Testis (tissue), 3 donors: ENCODE data around the gene DNAL1. TPM values are rescaled to one million over a fixed set of nuclear protein-coding genes. Genes with fewer than 3 reads are reported as not detected.

Experiments used
- DNase-seq: peaks from one replicate; pipeline ENCODE4 v3.0.0-alpha.2; 2019
- H3K27ac ChIP-seq, 2 donors: fragments of 200-600 bp; sonication (generic); one replicate each; pipeline ENCODE4 v1.5.1; 2019
- H3K27me3 ChIP-seq: fragments of 200-600 bp; sonication (generic); one replicate; pipeline ENCODE4 v1.5.1; 2019
- H3K36me3 ChIP-seq: fragments of 200-600 bp; sonication (generic); one replicate; pipeline ENCODE4 v1.5.1; 2017; ENCODE audit warnings: low read depth; ENCODE audit errors: missing control alignments
- H3K4me1 ChIP-seq: fragments of 200-600 bp; sonication (generic); one replicate; pipeline ENCODE4 v1.5.1; 2019
- H3K4me3 ChIP-seq, 2 donors: fragments of 200-600 bp; sonication (generic); one replicate each; pipeline ENCODE4 v1.5.1; 2017 to 2019
- H3K9me3 ChIP-seq: fragments of 200-600 bp; sonication (generic); one replicate; pipeline ENCODE4 v1.5.1; 2017
- CTCF ChIP-seq, 3 experiments: fragments of 450-650 bp in 2 of 3; fragments of 200-600 bp in 1 of 3; sonication (generic) in 1 of 3; IDR thresholded peaks; one replicate each; pipeline ENCODE4 v1.5.1; 2016 to 2019; ENCODE audit warnings: antibody characterized with exemption in 3 of 3, mild to moderate bottlenecking in 2 of 3, moderate library complexity in 1 of 3
- POLR2A ChIP-seq: fragments of 450-650 bp; IDR thresholded peaks from one replicate; pipeline ENCODE4 v1.6.1; 2017; ENCODE audit warnings: antibody characterized with exemption, mild to moderate bottlenecking, moderate library complexity
- WGBS, 2 donors: methylation state at CpG; one replicate each; pipeline ENCODE4 v1.1.5; 2018; 5-methylcytosine and 5-hydroxymethylcytosine counted together
- intact Hi-C: fragments of 100-400 bp; cut with DNase I; formaldehyde crosslinking; loops from one replicate; pipeline ENCODE4 v1.15.1; 2023; ENCODE audit warnings: low total_unique reads
- polyA plus RNA-seq: library from polyadenylated mRNA; stranded (reverse); fragments of 350-450 nt; fragmentation: Illumina TruSeq; extraction: RNeasy Lipid Tissue Mini Kit (QIAGEN cat#74804); gene quantifications from one replicate; pipeline ENCODE4 v1.2.3, GENCODE V29; 2014; ENCODE audit warnings: low read depth, low replicate concordance; ENCODE audit not compliant: insufficient read depth
- total RNA-seq, 2 donors: library from RNA; depleted of rRNA; stranded (reverse); fragments of >200 nt; gene quantifications; one replicate each; pipeline ENCODE4 v1.2.3, GENCODE V29; 2016

DNAL1 gene
- total and polyA plus RNA-seq, 3 donors from 2014 or later = 14.6 to 136 (median 19.0) TPM

GRCh38 chr14:73727166-73727565 is 82.4 kb downstream of the DNAL1 start:
- Histone ChIP-seq H3K9me3 (no peaks in the 10 kb centered on the region), H3K4me3 (no peak overlapping the region), H3K4me1 (peaks cover 68% of the 10 kb centered on the region), H3K27me3 (no peaks in the 10 kb centered on the region), H3K36me3 (no peaks in the 10 kb centered on the region), H3K27ac (no peak overlapping the region)
- WGBS, 2 donors = 76 to 77% methylated on average over 5 to 7 of the region's 7 CpGs
- no peak for DNase-seq
- TF ChIP-seq POLR2A (no peak), CTCF (IDR thresholded peaks at IDR 0.05) (no peak)
- intact Hi-C loops = loop anchor here (5.0 kb wide), 1 partner anchor 100 kb away; no protein-coding TSS in a partner anchor

DNA sequence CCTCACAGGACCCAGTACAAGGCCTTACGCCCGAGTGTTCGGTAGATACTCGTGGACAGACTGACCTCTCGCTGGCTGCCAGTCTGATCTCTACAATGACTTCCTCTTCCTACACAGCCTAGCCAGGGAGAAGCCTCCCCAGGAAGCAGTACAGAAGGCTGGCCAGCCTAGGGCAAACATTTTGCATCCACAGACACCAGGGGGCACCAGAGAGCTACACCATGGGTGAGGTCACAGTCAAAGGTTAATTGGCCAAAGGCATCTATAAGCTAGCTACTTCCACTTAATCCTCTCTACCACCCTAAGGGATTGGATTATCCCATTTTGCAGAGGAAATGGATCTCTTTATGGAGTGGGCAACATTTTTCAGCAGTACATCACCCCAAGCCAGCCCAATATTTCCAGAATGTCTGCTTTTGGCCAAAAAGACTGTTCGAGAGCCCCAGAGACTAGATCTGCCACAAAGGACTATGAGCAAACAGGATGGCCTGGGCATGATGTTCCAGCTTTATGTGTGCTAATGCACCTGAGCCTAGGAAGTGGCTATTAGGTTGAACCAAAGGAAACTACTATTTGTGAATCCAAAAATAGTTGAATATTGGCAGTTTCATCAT is 84.0 kb downstream of the DNAL1 start:
- DNase-seq = peak; percentile 91
- Histone ChIP-seq H3K9me3 (no peaks in the 10 kb centered on the region), H3K4me3 (no peak overlapping the region), H3K36me3 (no peaks in the 10 kb centered on the region), H3K27me3 (no peaks in the 10 kb centered on the region), H3K4me1 (peaks cover 62% of the 10 kb centered on the region), H3K27ac (peak overlapping the region; percentile 66 to 75)
- TF ChIP-seq POLR2A (no peak), CTCF (IDR thresholded peaks at IDR 0.05) (peak; percentile 88 to 96 (median 95))
- intact Hi-C loops = loop anchor here (5.0 kb wide), 1 partner anchor 98 kb away; no protein-coding TSS in a partner anchor
- 33 to 42% methylated on average over 6 of the region's 6 CpGs for WGBS, 2 donors

GRCh38 chr14:73729556-73730265 is 84.9 kb downstream of the DNAL1 start:
- 79 to 88% methylated on average over 14 to 23 of the region's 23 CpGs for WGBS, 2 donors
- Histone ChIP-seq H3K36me3 (no peaks in the 10 kb centered on the region), H3K4me3 (no peak overlapping the region), H3K27ac (peak overlapping the region in 1 of 2 donors; percentile 75), H3K27me3 (no peaks in the 10 kb centered on the region), H3K9me3 (no peaks in the 10 kb centered on the region), H3K4me1 (peaks cover 56% of the 10 kb centered on the region)
- DNase-seq = peak; percentile 9
- intact Hi-C loops = loop anchor here (5.0 kb wide), 1 partner anchor 98 kb away; no protein-coding TSS in a partner anchor
- TF ChIP-seq POLR2A = no peak
- TF ChIP-seq CTCF (IDR thresholded peaks at IDR 0.05) = no peak

DNA sequence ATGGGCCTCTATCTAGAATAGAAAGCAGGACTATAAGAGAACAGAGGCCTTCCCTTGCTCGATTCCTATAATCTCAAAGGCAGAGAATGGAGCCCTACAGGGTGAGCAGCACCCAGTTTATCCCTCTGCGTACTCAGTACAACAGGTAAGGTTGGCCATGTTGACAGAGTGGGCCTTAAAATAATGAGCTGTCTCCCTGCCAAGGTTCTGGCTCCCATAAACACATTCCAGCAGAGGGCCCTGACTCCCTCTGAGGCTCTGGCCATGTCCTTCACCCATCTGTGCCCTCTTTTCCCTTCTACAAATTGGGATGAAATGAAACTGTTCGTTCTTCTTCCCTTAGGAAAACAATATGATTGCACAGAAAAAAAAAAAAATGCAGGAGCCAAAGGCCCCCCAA is 86.3 kb downstream of the DNAL1 start:
- no peaks in the 10 kb centered on the region for H3K9me3 ChIP-seq
- H3K36me3 ChIP-seq = no peaks in the 10 kb centered on the region
- peaks cover 46% of the 10 kb centered on the region for H3K4me1 ChIP-seq
- peak overlapping the region in 1 of 2 donors; percentile 8 for H3K27ac ChIP-seq
- TF ChIP-seq CTCF (IDR thresholded peaks at IDR 0.05) (no peak), POLR2A (no peak)
- peak; percentile 32 for DNase-seq
- WGBS, 2 donors = 43 to 60% methylated on average over 3 of the region's 3 CpGs
- no peak overlapping the region for H3K4me3 ChIP-seq
- no peaks in the 10 kb centered on the region for H3K27me3 ChIP-seq
- intact Hi-C loops = no loop called here
